ENCODE results near the gene ITPR3. TPM values are rescaled to one million over a fixed set of nuclear protein-coding genes. Genes with fewer than 3 reads are reported as not detected.

The ITPR3 gene
- total RNA-seq, 2 donors from 2014 or later: 21.8 to 99.1 TPM

DNA sequence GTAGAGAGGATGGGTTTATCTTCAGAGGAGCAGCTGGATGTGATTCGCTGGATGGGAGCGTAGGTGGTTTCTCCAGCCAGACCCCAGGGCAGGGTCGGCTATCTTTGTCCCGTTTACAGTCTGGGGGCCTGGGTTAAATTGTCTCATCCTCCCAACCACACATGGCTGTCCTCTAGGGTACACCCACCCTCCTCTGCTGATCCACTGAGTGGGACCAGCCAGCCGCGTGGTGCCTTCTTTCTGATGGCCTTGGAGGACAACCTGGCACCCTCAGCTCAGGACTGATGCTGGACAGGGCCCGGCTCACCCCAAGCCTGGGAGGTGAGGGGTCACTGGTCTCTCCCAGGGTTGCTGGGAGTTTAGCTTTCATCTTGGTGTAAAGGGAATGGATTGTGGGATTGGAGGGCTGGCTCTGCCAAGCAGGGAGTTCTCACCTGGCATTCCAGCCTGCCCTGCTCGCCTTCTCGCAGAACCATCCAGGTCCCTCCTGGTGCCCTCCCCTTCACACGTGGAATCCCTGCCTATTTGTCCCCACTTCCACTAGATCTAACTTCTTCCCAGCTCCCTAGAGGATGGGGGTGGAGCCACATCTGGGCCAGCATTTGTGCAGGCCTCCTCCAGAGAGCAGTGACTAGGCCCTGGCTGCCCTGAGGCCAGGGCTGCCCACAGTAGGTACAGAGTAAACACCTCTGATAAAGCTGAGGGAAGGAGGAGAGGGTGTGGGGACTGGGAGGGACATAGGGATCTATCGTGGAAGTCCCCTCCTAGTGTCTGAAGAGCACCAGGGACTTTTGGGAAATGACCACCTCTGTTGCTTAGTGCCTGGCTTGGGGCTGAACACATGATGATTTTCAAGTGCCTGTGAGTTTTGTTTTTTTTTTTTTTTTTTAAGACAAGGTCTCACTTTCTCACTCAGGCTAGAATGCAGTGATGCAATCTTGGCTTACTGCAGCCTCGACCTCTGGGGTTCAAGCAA is 1.6 kb downstream of the ITPR3 start:
- Histone ChIP-seq H3K4me1 (replicated peaks) (no peaks in the 10 kb centered on the region), H3K27me3 (replicated peaks; ENCODE audit: insufficient read depth) (no peaks in the 10 kb centered on the region), H3K9me3 (no peaks in the 10 kb centered on the region), H3K4me3 (peak overlapping the region in 1 of 2 donors; percentile 70), H3K27ac (no peak overlapping the region), H3K36me3 (no peaks in the 10 kb centered on the region)
- TF ChIP-seq POLR2AphosphoS5 (IDR thresholded peaks at IDR 0.05): no peak
- TF ChIP-seq, protein P1, sequence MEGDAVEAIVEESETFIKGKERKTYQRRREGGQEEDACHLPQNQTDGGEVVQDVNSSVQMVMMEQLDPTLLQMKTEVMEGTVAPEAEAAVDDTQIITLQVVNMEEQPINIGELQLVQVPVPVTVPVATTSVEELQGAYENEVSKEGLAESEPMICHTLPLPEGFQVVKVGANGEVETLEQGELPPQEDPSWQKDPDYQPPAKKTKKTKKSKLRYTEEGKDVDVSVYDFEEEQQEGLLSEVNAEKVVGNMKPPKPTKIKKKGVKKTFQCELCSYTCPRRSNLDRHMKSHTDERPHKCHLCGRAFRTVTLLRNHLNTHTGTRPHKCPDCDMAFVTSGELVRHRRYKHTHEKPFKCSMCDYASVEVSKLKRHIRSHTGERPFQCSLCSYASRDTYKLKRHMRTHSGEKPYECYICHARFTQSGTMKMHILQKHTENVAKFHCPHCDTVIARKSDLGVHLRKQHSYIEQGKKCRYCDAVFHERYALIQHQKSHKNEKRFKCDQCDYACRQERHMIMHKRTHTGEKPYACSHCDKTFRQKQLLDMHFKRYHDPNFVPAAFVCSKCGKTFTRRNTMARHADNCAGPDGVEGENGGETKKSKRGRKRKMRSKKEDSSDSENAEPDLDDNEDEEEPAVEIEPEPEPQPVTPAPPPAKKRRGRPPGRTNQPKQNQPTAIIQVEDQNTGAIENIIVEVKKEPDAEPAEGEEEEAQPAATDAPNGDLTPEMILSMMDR (IDR thresholded peaks at IDR 0.05): no peak
- TF ChIP-seq POLR2A (IDR thresholded peaks at IDR 0.05): no peak
- 68% methylated on average over 12 of the region's 12 CpGs for WGBS
- DNase-seq (ENCODE audit: low spot score): no peak
- intact Hi-C loops (cut with DNase I): no loop called here

DNA sequence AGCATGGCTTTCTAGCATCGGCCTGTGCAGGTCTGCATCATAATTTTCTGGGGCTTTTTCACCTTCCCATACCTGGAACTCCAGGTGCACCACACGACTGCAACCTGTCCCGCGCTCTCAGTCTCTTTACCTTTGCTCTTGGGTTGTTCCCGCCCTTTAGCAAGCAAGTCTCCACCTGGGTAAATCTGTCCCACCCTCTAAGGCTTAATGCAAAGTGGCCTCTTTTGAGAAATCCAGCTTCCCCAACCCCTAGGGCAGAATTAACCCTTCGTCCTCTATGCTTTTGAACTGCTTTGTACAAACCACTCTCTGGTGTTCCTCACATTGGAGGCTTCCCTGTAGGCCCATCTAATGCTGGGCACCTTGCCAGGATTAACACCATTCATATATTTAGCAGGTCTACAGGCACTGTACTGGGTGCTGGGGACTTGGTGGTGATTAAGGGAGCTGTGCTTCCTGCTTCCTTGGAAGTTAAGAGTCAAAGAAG is 2.8 kb downstream of the ITPR3 start:
- WGBS: 93% methylated on average over 6 of the region's 6 CpGs
- Histone ChIP-seq H3K4me1 (replicated peaks) (no peaks in the 10 kb centered on the region), H3K9me3 (no peaks in the 10 kb centered on the region), H3K4me3 (no peak overlapping the region), H3K27ac (no peak overlapping the region), H3K36me3 (no peaks in the 10 kb centered on the region), H3K27me3 (replicated peaks; ENCODE audit: insufficient read depth) (no peaks in the 10 kb centered on the region)
- TF ChIP-seq POLR2A (IDR thresholded peaks at IDR 0.05): no peak
- no peak for TF ChIP-seq POLR2AphosphoS5 (IDR thresholded peaks at IDR 0.05)
- intact Hi-C loops (cut with DNase I): no loop called here
- DNase-seq (ENCODE audit: low spot score): no peak

DNA sequence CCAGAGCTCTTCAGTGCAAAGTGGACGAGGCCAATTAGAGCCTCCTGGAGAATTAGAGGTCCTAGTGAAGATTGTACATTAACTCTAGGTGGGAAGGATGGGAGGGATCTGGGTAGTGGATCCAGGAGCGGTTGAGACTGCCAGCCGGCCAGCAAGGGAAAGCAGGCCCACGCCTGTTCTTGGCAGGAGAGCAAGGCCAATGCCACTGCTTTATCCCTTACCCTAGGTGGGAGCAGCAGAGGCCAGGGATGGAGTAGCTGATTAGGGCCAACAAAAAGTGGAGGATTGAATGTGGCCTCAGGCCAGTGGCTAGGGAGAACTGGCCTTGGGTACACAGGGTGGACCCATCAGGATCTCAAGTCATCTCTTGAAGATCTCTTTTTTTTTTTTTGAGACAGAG is 3.7 kb downstream of the ITPR3 start:
- H3K4me3 ChIP-seq: no peak overlapping the region
- WGBS: 68% methylated on average over 4 of the region's 4 CpGs
- DNase-seq (ENCODE audit: low spot score): no peak
- TF ChIP-seq, protein P1 (IDR thresholded peaks at IDR 0.05): no peak
- TF ChIP-seq POLR2A (IDR thresholded peaks at IDR 0.05) (no peak), POLR2AphosphoS5 (IDR thresholded peaks at IDR 0.05) (no peak)
- H3K27me3 ChIP-seq (replicated peaks; ENCODE audit: insufficient read depth): no peaks in the 10 kb centered on the region
- H3K27ac ChIP-seq: no peak overlapping the region
- H3K9me3 ChIP-seq: no peaks in the 10 kb centered on the region
- intact Hi-C loops (cut with DNase I): no loop called here
- no peaks in the 10 kb centered on the region for H3K36me3 ChIP-seq
- H3K4me1 ChIP-seq (replicated peaks): no peaks in the 10 kb centered on the region

DNA sequence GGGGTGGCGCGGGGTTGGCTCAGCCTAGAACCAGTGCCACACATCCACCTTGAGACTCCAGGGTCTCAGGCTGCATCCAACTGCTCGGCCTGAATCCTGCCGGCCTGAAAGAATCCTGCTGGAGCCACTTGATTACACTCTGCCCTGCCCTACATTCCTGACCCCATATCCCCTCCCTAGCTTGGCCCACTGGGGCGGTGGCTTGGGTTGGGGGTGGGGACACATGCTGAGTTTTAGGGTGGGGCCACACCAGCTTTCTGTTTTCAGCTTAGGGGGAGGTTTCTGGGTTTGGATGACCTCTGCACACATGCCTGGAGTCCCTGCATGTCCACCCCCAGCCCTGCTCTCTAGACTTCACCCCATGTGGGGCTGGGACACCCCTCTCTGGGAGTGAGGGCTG is 6.8 kb downstream of the ITPR3 start:
- no peak for DNase-seq (ENCODE audit: low spot score)
- Histone ChIP-seq H3K4me1 (replicated peaks) (no peaks in the 10 kb centered on the region), H3K4me3 (no peak overlapping the region), H3K9me3 (no peaks in the 10 kb centered on the region), H3K27ac (no peak overlapping the region), H3K36me3 (no peaks in the 10 kb centered on the region), H3K27me3 (replicated peaks; ENCODE audit: insufficient read depth) (no peaks in the 10 kb centered on the region)
- WGBS: 75% methylated on average over 5 of the region's 5 CpGs
- intact Hi-C loops (cut with DNase I): no loop called here
- TF ChIP-seq POLR2A (IDR thresholded peaks at IDR 0.05) (no peak), POLR2AphosphoS5 (IDR thresholded peaks at IDR 0.05) (no peak)
- TF ChIP-seq, protein P1 (IDR thresholded peaks at IDR 0.05): no peak

DNA sequence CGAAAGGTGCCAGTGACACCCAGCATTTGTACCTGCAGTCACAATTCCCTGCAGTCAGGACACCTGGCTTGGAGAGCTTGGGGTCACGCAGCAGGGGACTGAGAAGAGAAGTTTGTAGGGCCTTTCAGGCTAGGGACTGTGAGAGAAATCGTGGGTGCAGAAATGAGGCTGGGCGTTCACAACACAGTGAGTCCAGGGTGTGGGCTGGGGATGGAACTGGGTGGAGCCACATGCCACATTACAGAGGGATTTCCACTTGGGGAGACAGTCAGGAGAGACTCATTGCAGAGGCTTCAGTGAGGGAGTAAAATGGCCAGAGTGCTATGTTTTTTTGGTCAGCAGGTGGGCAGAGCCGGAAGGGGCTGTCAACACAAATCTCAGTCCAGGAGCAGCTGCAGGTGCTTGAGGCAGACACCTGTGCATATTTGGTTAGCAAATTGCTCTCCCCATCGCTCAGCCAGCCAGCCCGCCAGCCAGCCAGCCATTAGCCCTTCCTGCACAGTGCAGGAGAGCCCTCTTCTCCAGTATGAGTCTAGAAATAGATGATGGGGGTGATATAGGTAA is 7.4 kb downstream of the ITPR3 start:
- Histone ChIP-seq H3K27me3 (replicated peaks; ENCODE audit: insufficient read depth) (no peaks in the 10 kb centered on the region), H3K27ac (no peak overlapping the region), H3K4me3 (no peak overlapping the region), H3K9me3 (no peaks in the 10 kb centered on the region), H3K36me3 (no peaks in the 10 kb centered on the region), H3K4me1 (replicated peaks) (no peaks in the 10 kb centered on the region)
- TF ChIP-seq POLR2A (IDR thresholded peaks at IDR 0.05) (no peak), POLR2AphosphoS5 (IDR thresholded peaks at IDR 0.05) (no peak)
- TF ChIP-seq, protein P1 (IDR thresholded peaks at IDR 0.05): no peak
- intact Hi-C loops (cut with DNase I): no loop called here
- WGBS: 93% methylated on average over 6 of the region's 7 CpGs
- no peak for DNase-seq (ENCODE audit: low spot score)

Measured in prostate gland (tissue), 2 donors.